Rectal smooth muscle tissue (tissue), 1 donor: ENCODE measurements around the gene ZNF605.
"Not testable (repeated sequence)": the region's sequence is repeated elsewhere in the genome, so short reads cannot be mapped to it uniquely, and the experiment has no call there.

Experiments used
- H3K27ac ChIP-seq: one replicate; pipeline ENCODE4 v1.7.0; 2013; ENCODE audit warnings: low read depth, low read length, inconsistent platforms
- H3K27me3 ChIP-seq: one replicate; pipeline ENCODE4 v1.7.0; 2013; ENCODE audit warnings: low read length; ENCODE audit not compliant: control insufficient read depth, insufficient read depth
- H3K36me3 ChIP-seq: one replicate; pipeline ENCODE4 v1.7.0; 2013; ENCODE audit warnings: low read length; ENCODE audit not compliant: control insufficient read depth, insufficient read depth
- H3K4me1 ChIP-seq: one replicate; pipeline ENCODE4 v1.7.0; 2013; ENCODE audit warnings: low read length; ENCODE audit not compliant: control insufficient read depth, insufficient read depth
- H3K4me3 ChIP-seq: one replicate; pipeline ENCODE4 v1.7.0; 2013; ENCODE audit warnings: low read length
- H3K9ac ChIP-seq: one replicate; pipeline ENCODE4 v1.7.0; 2013; ENCODE audit warnings: low read length

Gene ZNF605

GRCh38 chr12:132922676-132923075, 33.4 kb downstream of the ZNF605 start:
- Histone ChIP-seq H3K27ac (no peak overlapping the region), H3K9ac (no peak overlapping the region), H3K36me3 (peaks cover 9% of the 10 kb centered on the region), H3K4me3 (no peak overlapping the region), H3K4me1 (no peaks in the 10 kb centered on the region), H3K27me3 (no peaks in the 10 kb centered on the region)

- Histone ChIP-seq H3K4me3 (no peak overlapping the region), H3K9ac (no peak overlapping the region), H3K36me3 (peaks cover 9% of the 10 kb centered on the region), H3K27me3 (no peaks in the 10 kb centered on the region), H3K27ac (no peak overlapping the region), H3K4me1 (no peaks in the 10 kb centered on the region)
Observed at GRCh38 chr12:132921685-132922084, 34.4 kb downstream of the ZNF605 start.

- Histone ChIP-seq H3K4me3 (no peak overlapping the region), H3K4me1 (no peaks in the 10 kb centered on the region), H3K27ac (no peak overlapping the region), H3K36me3 (peaks cover 4% of the 10 kb centered on the region), H3K27me3 (no peaks in the 10 kb centered on the region), H3K9ac (no peak overlapping the region)
Observed at GRCh38 chr12:132918680-132919079, 37.4 kb downstream of the ZNF605 start.

- H3K4me3 ChIP-seq: peak overlapping the region; percentile 84
- H3K27ac ChIP-seq: peak overlapping the region; percentile 78
- peaks cover 2% of the 10 kb centered on the region for H3K4me1 ChIP-seq
- H3K9ac ChIP-seq: no peak overlapping the region
- no peaks in the 10 kb centered on the region for H3K36me3 ChIP-seq
- H3K27me3 ChIP-seq: no peaks in the 10 kb centered on the region
Observed at GRCh38 chr12:132909030-132909368, 47.1 kb downstream of the ZNF605 start.

GRCh38 chr12:132908145-132909029, 47.7 kb downstream of the ZNF605 start:
- Histone ChIP-seq H3K9ac (no peak overlapping the region), H3K27me3 (no peaks in the 10 kb centered on the region), H3K4me1 (peaks cover 2% of the 10 kb centered on the region), H3K4me3 (peak overlapping the region; percentile 84), H3K36me3 (no peaks in the 10 kb centered on the region), H3K27ac (peak overlapping the region; percentile 78)

GRCh38 chr12:132907789-132908144, 48.3 kb downstream of the ZNF605 start:
- not testable (repeated sequence) for H3K27me3 ChIP-seq
- peak overlapping the region; percentile 78 for H3K27ac ChIP-seq

GRCh38 chr12:132907216-132907615, 48.9 kb downstream of the ZNF605 start:
- H3K36me3 ChIP-seq: no peaks in the 10 kb centered on the region
- H3K9ac ChIP-seq: no peak overlapping the region
- no peaks in the 10 kb centered on the region for H3K27me3 ChIP-seq
- no peak overlapping the region for H3K4me3 ChIP-seq
- H3K27ac ChIP-seq: no peak overlapping the region
- peaks cover 2% of the 10 kb centered on the region for H3K4me1 ChIP-seq

More at GRCh38 chr12:132907789-132908144, 48.3 kb downstream of the ZNF605 start:
- H3K4me1 ChIP-seq, H3K9ac ChIP-seq, H3K36me3 ChIP-seq: not testable (repeated sequence)
- peak overlapping the region; percentile 84 for H3K4me3 ChIP-seq

- Histone ChIP-seq H3K9ac (no peak overlapping the region), H3K27ac (no peak overlapping the region), H3K4me3 (no peak overlapping the region), H3K4me1 (peaks cover 2% of the 10 kb centered on the region), H3K36me3 (no peaks in the 10 kb centered on the region), H3K27me3 (no peaks in the 10 kb centered on the region)
Observed at GRCh38 chr12:132904718-132905328, 51.3 kb downstream of the ZNF605 start.

GRCh38 chr12:132899033-132899432, 57.1 kb downstream of the ZNF605 start:
- Histone ChIP-seq H3K9ac (no peak overlapping the region), H3K36me3 (no peaks in the 10 kb centered on the region), H3K27me3 (no peaks in the 10 kb centered on the region), H3K27ac (no peak overlapping the region), H3K4me3 (no peak overlapping the region), H3K4me1 (no peaks in the 10 kb centered on the region)

- H3K9ac ChIP-seq: no peak overlapping the region
- no peak overlapping the region for H3K4me3 ChIP-seq
- peaks cover 5% of the 10 kb centered on the region for H3K4me1 ChIP-seq
- H3K27me3 ChIP-seq: no peaks in the 10 kb centered on the region
- peak overlapping the region; percentile 97 for H3K27ac ChIP-seq
- H3K36me3 ChIP-seq: no peaks in the 10 kb centered on the region
Observed at GRCh38 chr12:132888852-132889251, 67.3 kb downstream of the ZNF605 start.

GRCh38 chr12:132887513-132888351, 68.4 kb downstream of the ZNF605 start, which contains the start of gene CHFR:
CHFR (minus strand) TSS chr12:132887605; CDS start chr12:132887328, 277 bp downstream.
- H3K4me1 ChIP-seq: peaks cover 5% of the 10 kb centered on the region
- H3K27me3 ChIP-seq: no peaks in the 10 kb centered on the region
- peak within 1 kb of the TSS; percentile 94 for H3K9ac ChIP-seq
- peak within 1 kb of the TSS; percentile 97 for H3K27ac ChIP-seq
- H3K4me3 ChIP-seq: peak within 1 kb of the TSS; percentile 97
- H3K36me3 ChIP-seq: no peaks in the 10 kb centered on the region
